ENCODE results near the gene RBMS1.

The RBMS1 gene

DNA sequence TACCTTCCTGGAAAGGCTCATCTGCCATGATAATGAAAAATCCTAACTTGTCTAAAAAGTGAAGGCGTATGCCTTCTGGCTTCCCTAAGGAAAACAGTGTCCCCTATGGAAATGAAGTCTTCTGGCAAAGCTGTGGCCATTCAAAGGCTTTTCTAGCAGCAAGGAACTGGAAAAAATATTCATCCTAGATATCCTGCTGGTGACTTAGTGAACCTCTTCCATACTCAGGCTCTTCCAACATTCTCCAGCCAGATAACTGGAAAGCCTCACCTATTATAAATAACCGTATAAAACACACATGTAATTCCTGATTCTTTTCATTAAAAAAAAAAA lies 84.7 kb downstream of the RBMS1 start:
- no peak overlapping the region for H3K27ac ChIP-seq (ENCODE audit: low read length)

GRCh38 chr2:160408173-160408958 lies 85.2 kb downstream of the RBMS1 start:
- Histone ChIP-seq H3K27me3 (ENCODE audit: control insufficient read depth in 1 of 2, insufficient read depth in 2 of 2, low read length in 2 of 2) (no peaks in the 10 kb centered on the region), H3K4me1 (ENCODE audit: control insufficient read depth, insufficient read depth, low read length) (peaks cover 26% of the 10 kb centered on the region), H3K4me3 (ENCODE audit: low read length in 2 of 2) (peak overlapping the region; percentile 61 to 75), H3K9ac (ENCODE audit: low read length in 2 of 2) (peak overlapping the region; percentile 55 to 57), H3K27ac (ENCODE audit: low read length) (peak overlapping the region; percentile 61), H3K36me3 (ENCODE audit: control insufficient read depth in 2 of 2, insufficient read depth in 2 of 2, low read length in 2 of 2) (no peaks in the 10 kb centered on the region), H3K9me3 (ENCODE audit: control insufficient read depth in 2 of 2, low read length in 2 of 2) (no peaks in the 10 kb centered on the region)

More for the DNA sequence above, 84.7 kb downstream of the RBMS1 start:
- H3K4me1 ChIP-seq (ENCODE audit: control insufficient read depth, insufficient read depth, low read length) = peaks cover 26% of the 10 kb centered on the region
- no peaks in the 10 kb centered on the region for H3K9me3 ChIP-seq (ENCODE audit: control insufficient read depth in 2 of 2, low read length in 2 of 2)
- H3K27me3 ChIP-seq (ENCODE audit: control insufficient read depth in 1 of 2, insufficient read depth in 2 of 2, low read length in 2 of 2) = no peaks in the 10 kb centered on the region
- peak overlapping the region in 1 of 2 donors; percentile 57 for H3K9ac ChIP-seq (ENCODE audit: low read length in 2 of 2)
- H3K4me3 ChIP-seq (ENCODE audit: low read length in 2 of 2) = peak overlapping the region in 1 of 2 donors; percentile 61
- H3K36me3 ChIP-seq (ENCODE audit: control insufficient read depth in 2 of 2, insufficient read depth in 2 of 2, low read length in 2 of 2) = no peaks in the 10 kb centered on the region

DNA sequence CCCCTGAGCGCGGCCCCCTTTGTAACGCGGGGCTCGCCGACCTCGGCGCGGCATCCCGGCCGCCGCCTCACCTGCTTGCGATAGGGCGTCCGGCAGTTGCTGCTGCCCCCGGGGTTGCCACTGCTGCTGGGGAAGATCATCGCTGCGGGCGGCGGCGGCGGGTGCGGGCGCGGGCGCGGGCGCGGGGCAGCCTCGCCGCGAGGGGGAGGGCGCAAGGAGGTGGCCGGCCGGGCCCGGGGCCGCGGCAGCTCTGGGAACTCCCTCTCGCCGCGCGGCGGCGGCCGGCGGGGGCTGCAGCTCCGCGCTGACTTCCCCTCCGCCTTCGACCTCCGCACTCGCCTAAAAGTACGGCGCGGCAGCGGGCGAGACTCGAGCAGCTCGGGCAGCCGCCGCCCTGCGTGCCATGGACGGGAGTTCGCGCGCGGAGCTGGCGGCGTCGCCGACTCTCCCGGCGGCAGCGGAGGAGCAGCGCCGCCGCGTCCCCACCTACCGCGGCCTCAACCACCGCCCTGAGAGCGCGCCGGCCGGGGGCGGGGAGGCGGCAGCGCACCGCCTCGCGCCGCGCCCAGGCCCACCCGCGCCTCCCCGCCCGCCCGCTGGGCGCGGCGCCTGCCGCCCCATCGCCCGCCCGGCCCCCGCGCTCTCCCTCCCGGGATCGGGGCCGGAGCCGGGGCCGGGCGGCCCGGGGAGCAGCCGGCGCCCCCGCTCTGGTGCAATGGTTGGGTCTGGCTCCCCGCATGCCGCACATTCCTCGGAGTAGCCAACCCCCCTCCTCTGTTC lies 86.0 kb downstream of the RBMS1 start:
- Histone ChIP-seq H3K9ac (ENCODE audit: low read length in 2 of 2) (peak overlapping the region; percentile 70 to 76), H3K4me3 (ENCODE audit: low read length in 2 of 2) (peak overlapping the region; percentile 73 to 81), H3K27ac (ENCODE audit: low read length) (peak overlapping the region; percentile 71), H3K36me3 (ENCODE audit: control insufficient read depth in 2 of 2, insufficient read depth in 2 of 2, low read length in 2 of 2) (no peaks in the 10 kb centered on the region), H3K4me1 (ENCODE audit: control insufficient read depth, insufficient read depth, low read length) (peaks cover 28% of the 10 kb centered on the region), H3K9me3 (ENCODE audit: control insufficient read depth in 2 of 2, low read length in 2 of 2) (no peaks in the 10 kb centered on the region), H3K27me3 (ENCODE audit: control insufficient read depth in 1 of 2, insufficient read depth in 2 of 2, low read length in 2 of 2) (no peaks in the 10 kb centered on the region)

DNA sequence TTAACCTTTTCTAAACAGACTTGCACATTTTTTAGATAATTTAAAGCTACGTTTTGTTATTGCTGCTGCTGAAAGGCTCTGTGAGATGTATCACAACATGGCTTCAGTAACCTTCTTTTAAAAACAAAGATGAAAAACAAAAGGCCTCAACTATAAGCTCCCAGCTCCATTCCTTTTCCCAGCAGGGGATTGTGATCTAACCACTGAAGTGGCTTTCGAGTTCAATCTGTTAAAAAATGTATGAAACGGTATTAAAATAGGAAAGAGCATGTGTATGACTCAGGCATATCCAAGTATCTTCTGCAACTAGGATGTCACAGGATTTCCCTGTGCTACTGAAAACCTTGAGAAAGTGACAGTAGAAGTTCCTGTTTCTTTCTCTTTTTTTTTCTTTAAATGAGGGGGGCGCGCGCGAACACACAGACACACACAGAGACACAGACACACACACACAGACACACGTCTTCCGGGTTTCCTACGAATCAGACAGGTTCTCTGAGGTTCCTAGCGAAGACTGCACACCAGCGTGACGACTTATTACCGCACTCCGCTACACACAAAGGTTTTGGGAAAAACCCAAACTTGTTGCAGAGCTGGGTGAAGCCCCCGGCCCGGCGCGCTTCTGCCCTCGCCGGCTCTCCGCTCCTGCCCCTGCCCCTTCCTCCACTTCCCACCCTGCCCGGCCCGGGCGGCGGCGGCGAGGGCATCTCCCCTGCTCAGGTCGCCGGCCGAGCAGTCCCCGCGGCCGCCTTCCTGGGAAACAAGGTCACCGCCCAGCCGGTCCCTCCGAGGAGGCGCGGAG lies 86.8 kb downstream of the RBMS1 start:
- no peaks in the 10 kb centered on the region for H3K9me3 ChIP-seq (ENCODE audit: control insufficient read depth in 2 of 2, low read length in 2 of 2)
- no peaks in the 10 kb centered on the region for H3K36me3 ChIP-seq (ENCODE audit: control insufficient read depth in 2 of 2, insufficient read depth in 2 of 2, low read length in 2 of 2)
- peak overlapping the region; percentile 71 for H3K27ac ChIP-seq (ENCODE audit: low read length)
- H3K27me3 ChIP-seq (ENCODE audit: control insufficient read depth in 1 of 2, insufficient read depth in 2 of 2, low read length in 2 of 2) = no peaks in the 10 kb centered on the region
- H3K9ac ChIP-seq (ENCODE audit: low read length in 2 of 2) = peak overlapping the region; percentile 70 to 76
- peak overlapping the region; percentile 73 to 81 for H3K4me3 ChIP-seq (ENCODE audit: low read length in 2 of 2)
- H3K4me1 ChIP-seq (ENCODE audit: control insufficient read depth, insufficient read depth, low read length) = peaks cover 29% of the 10 kb centered on the region

DNA sequence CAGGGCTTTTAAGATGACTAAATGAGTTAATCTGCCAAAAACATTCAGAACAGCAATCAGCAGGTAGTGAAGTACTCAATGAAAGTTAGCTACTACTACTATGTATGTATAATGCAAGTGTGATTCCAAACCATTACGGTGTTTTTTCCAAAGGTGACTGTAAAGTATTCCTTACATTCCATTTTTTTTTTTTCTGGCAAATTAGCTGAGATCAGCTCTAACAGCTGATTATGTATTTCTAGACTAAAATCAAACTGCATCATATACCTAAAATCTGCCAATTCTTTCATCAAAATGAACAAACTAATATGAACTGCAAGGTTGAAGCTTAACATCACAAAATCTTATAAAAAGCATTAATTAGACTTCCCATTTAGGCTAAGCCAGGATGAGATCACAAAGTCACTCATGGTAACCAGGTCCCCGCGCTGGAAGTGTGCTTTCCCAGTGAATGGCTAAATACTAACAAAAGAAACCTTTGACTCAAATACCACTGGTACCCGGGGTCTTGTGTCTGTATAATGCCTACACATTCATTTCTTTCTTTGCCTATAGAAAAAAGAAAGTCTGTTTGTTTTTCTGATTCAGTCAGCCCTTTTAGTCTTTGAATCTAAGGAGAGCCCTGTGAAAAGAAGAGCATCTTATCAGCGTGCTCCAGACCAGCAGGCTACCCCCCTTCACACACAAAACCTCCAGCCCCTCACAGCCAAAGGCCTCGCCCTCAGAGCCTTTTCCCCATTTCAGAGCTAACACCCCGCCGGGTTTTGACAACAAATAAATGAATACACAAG lies 88.3 kb downstream of the RBMS1 start:
- peak overlapping the region; percentile 73 to 81 for H3K4me3 ChIP-seq (ENCODE audit: low read length in 2 of 2)
- no peaks in the 10 kb centered on the region for H3K9me3 ChIP-seq (ENCODE audit: control insufficient read depth in 2 of 2, low read length in 2 of 2)
- H3K27ac ChIP-seq (ENCODE audit: low read length) = no peak overlapping the region
- H3K27me3 ChIP-seq (ENCODE audit: control insufficient read depth in 1 of 2, insufficient read depth in 2 of 2, low read length in 2 of 2) = no peaks in the 10 kb centered on the region
- peaks cover 23% of the 10 kb centered on the region for H3K4me1 ChIP-seq (ENCODE audit: control insufficient read depth, insufficient read depth, low read length)
- no peaks in the 10 kb centered on the region for H3K36me3 ChIP-seq (ENCODE audit: control insufficient read depth in 2 of 2, insufficient read depth in 2 of 2, low read length in 2 of 2)
- H3K9ac ChIP-seq (ENCODE audit: low read length in 2 of 2) = peak overlapping the region in 1 of 2 donors; percentile 70

- Histone ChIP-seq H3K27me3 (ENCODE audit: control insufficient read depth in 1 of 2, insufficient read depth in 2 of 2, low read length in 2 of 2) (no peaks in the 10 kb centered on the region), H3K4me3 (ENCODE audit: low read length in 2 of 2) (peak overlapping the region in 1 of 2 donors; percentile 1), H3K27ac (ENCODE audit: low read length) (no peak overlapping the region), H3K36me3 (ENCODE audit: control insufficient read depth in 2 of 2, insufficient read depth in 2 of 2, low read length in 2 of 2) (no peaks in the 10 kb centered on the region), H3K4me1 (ENCODE audit: control insufficient read depth, insufficient read depth, low read length) (peaks cover 21% of the 10 kb centered on the region), H3K9ac (ENCODE audit: low read length in 2 of 2) (no peak overlapping the region), H3K9me3 (ENCODE audit: control insufficient read depth in 2 of 2, low read length in 2 of 2) (no peaks in the 10 kb centered on the region)
These were observed 90.3 kb downstream of the RBMS1 start for GRCh38 chr2:160402997-160403979.

DNA sequence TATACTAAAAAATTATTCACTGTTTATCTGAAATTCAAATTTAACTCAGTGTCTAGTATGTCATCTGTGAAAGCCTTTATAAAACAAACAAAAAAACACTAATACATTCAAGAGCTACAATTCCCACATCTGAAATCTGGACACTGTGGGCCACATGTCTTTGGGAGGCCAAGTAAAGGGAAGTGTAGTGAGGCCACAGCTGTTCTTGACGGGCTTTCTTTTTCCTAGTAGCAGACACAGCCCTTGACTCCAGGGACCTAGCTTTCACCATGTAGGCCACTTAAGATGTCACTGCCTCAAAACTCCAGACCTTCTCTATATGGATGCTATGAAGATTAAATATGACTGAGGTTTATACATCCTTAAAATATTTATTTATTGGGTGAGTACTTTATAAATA lies 91.1 kb downstream of the RBMS1 start:
- H3K27ac ChIP-seq (ENCODE audit: low read length) = no peak overlapping the region
- H3K4me1 ChIP-seq (ENCODE audit: control insufficient read depth, insufficient read depth, low read length) = peaks cover 22% of the 10 kb centered on the region
- H3K36me3 ChIP-seq (ENCODE audit: control insufficient read depth in 2 of 2, insufficient read depth in 2 of 2, low read length in 2 of 2) = no peaks in the 10 kb centered on the region

GRCh38 chr2:160401895-160402294 lies 91.7 kb downstream of the RBMS1 start:
- Histone ChIP-seq H3K36me3 (ENCODE audit: control insufficient read depth in 2 of 2, insufficient read depth in 2 of 2, low read length in 2 of 2) (no peaks in the 10 kb centered on the region), H3K27me3 (ENCODE audit: control insufficient read depth in 1 of 2, insufficient read depth in 2 of 2, low read length in 2 of 2) (no peaks in the 10 kb centered on the region), H3K4me1 (ENCODE audit: control insufficient read depth, insufficient read depth, low read length) (peaks cover 22% of the 10 kb centered on the region), H3K9me3 (ENCODE audit: control insufficient read depth in 2 of 2, low read length in 2 of 2) (no peaks in the 10 kb centered on the region), H3K4me3 (ENCODE audit: low read length in 2 of 2) (no peak overlapping the region), H3K9ac (ENCODE audit: low read length in 2 of 2) (no peak overlapping the region), H3K27ac (ENCODE audit: low read length) (no peak overlapping the region)

More for the DNA sequence above, 91.1 kb downstream of the RBMS1 start:
- Histone ChIP-seq H3K27me3 (ENCODE audit: control insufficient read depth in 1 of 2, insufficient read depth in 2 of 2, low read length in 2 of 2) (no peaks in the 10 kb centered on the region), H3K9me3 (ENCODE audit: control insufficient read depth in 2 of 2, low read length in 2 of 2) (no peaks in the 10 kb centered on the region), H3K4me3 (ENCODE audit: low read length in 2 of 2) (no peak overlapping the region), H3K9ac (ENCODE audit: low read length in 2 of 2) (no peak overlapping the region)

DNA sequence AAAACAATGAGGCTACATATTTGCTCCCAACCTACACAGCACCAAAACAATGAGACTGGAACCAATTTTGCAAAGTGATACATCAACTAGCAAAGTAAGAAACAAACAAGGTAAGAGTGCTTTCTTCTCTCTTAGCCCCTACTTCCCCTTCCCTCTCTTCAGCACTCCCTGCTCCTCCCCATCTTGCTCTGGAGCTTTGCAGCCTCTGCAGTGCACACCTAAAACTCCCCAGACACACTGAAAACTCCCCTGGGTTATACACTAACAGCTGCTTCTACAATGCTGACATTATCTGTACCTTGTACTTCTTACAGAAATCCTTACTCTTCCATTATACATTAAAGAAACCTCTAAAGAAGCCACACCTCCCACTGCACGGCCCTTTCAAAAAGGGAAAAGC lies 93.7 kb downstream of the RBMS1 start:
- Histone ChIP-seq H3K36me3 (ENCODE audit: control insufficient read depth in 2 of 2, insufficient read depth in 2 of 2, low read length in 2 of 2) (no peaks in the 10 kb centered on the region), H3K4me1 (ENCODE audit: control insufficient read depth, insufficient read depth, low read length) (peaks cover 17% of the 10 kb centered on the region), H3K9me3 (ENCODE audit: control insufficient read depth in 2 of 2, low read length in 2 of 2) (no peaks in the 10 kb centered on the region), H3K4me3 (ENCODE audit: low read length in 2 of 2) (no peak overlapping the region), H3K27ac (ENCODE audit: low read length) (no peak overlapping the region), H3K9ac (ENCODE audit: low read length in 2 of 2) (no peak overlapping the region), H3K27me3 (ENCODE audit: control insufficient read depth in 1 of 2, insufficient read depth in 2 of 2, low read length in 2 of 2) (no peaks in the 10 kb centered on the region)
